GM12878 (cell line): ENCODE results near the gene REEP5. TPM values are rescaled to one million over a fixed set of nuclear protein-coding genes. Genes with fewer than 3 reads are reported as not detected.

Source experiments
- ATF2 ChIP-seq: IDR thresholded peaks from 2 replicates; pipeline ENCODE4 v1.6.1; 2012; ENCODE audit warnings: low read length, inconsistent platforms
- BMI1 ChIP-seq: fragments of 450-650 bp; IDR thresholded peaks from 2 replicates; pipeline ENCODE4 v1.6.1; 2016; ENCODE audit warnings: mild to moderate bottlenecking, moderate library complexity, borderline replicate concordance
- CREM ChIP-seq: IDR thresholded peaks from 2 replicates; pipeline ENCODE4 v1.6.1; 2014; ENCODE audit warnings: antibody characterized with exemption, low read depth
- DPF2 ChIP-seq: fragments of 450-650 bp; IDR thresholded peaks from 2 replicates; pipeline ENCODE4 v1.6.1; 2017; ENCODE audit warnings: mild to moderate bottlenecking
- FOS ChIP-seq: IDR thresholded peaks from 3 replicates; pipeline ENCODE4 v1.6.1; 2011; ENCODE audit warnings: borderline replicate concordance; ENCODE audit not compliant: insufficient read length; ENCODE audit errors: extremely low read depth
- HSF1 ChIP-seq: fragments of 150-350 bp; IDR thresholded peaks from 2 replicates; pipeline ENCODE4 v1.6.1; 2014; ENCODE audit warnings: mild to moderate bottlenecking, low read depth, low read length
- IKZF1 ChIP-seq: fragments of 450-650 bp; conservative IDR thresholded peaks from 2 replicates; pipeline ENCODE4 v1.6.1; 2017; ENCODE audit warnings: antibody characterized with exemption, mild to moderate bottlenecking
- KAT2A ChIP-seq: conservative IDR thresholded peaks from 2 replicates; pipeline ENCODE4 v1.6.1; 2011; ENCODE audit warnings: low read depth, low read length; ENCODE audit not compliant: control insufficient read depth
- MLLT1 ChIP-seq: fragments of 450-650 bp; IDR thresholded peaks from 2 replicates; pipeline ENCODE4 v1.6.1; 2016; ENCODE audit warnings: mild to moderate bottlenecking
- MTA2 ChIP-seq: fragments of 450-650 bp; IDR thresholded peaks from 2 replicates; pipeline ENCODE4 v1.6.1; 2016; ENCODE audit warnings: low read depth, mild to moderate bottlenecking, moderate library complexity
- NFYA ChIP-seq: IDR thresholded peaks from 2 replicates; pipeline ENCODE4 v1.6.1; 2011; ENCODE audit warnings: low read depth, mild to moderate bottlenecking, low read length, improper control_type of control experiment, borderline replicate concordance
- PAX5 ChIP-seq: IDR thresholded peaks from 2 replicates; pipeline ENCODE4 v1.6.1; 2011; ENCODE audit warnings: low read depth, low read length, borderline replicate concordance
- PML ChIP-seq: IDR thresholded peaks from 2 replicates; pipeline ENCODE4 v1.6.1; 2012; ENCODE audit warnings: low read length, inconsistent platforms
- POLR2AphosphoS5 ChIP-seq: IDR thresholded peaks from 2 replicates; pipeline ENCODE4 v1.6.1; 2011; ENCODE audit warnings: mild to moderate bottlenecking, low read length, inconsistent platforms
- POU2F2 ChIP-seq: IDR thresholded peaks from 3 replicates; pipeline ENCODE4 v1.6.1; 2011; ENCODE audit warnings: low read depth, mild to moderate bottlenecking, low read length, borderline replicate concordance
- RFX5 ChIP-seq: IDR thresholded peaks from 2 replicates; pipeline ENCODE4 v1.6.1; 2011; ENCODE audit warnings: low read depth, low read length, improper control_type of control experiment
- SMAD1 ChIP-seq: fragments of 450-650 bp; IDR thresholded peaks from 2 replicates; pipeline ENCODE4 v1.6.1; 2018; ENCODE audit warnings: mild to moderate bottlenecking, low read depth; ENCODE audit not compliant: partially characterized antibody
- SMAD5 ChIP-seq: IDR thresholded peaks from 2 replicates; pipeline ENCODE4 v1.6.1; 2016; ENCODE audit warnings: antibody characterized with exemption, low read depth
- SREBF2 ChIP-seq: IDR thresholded peaks from 2 replicates; pipeline ENCODE4 v1.6.1; 2012; ENCODE audit warnings: mild to moderate bottlenecking, low read length
- YBX1 ChIP-seq: fragments of 450-650 bp; IDR thresholded peaks from 2 replicates; pipeline ENCODE4 v1.6.1; 2016; ENCODE audit warnings: antibody characterized with exemption
- ZNF207 ChIP-seq: fragments of 450-650 bp; IDR thresholded peaks from 2 replicates; pipeline ENCODE4 v1.6.1; 2014; ENCODE audit warnings: antibody characterized with exemption, mild to moderate bottlenecking, borderline replicate concordance
- ZNF687 ChIP-seq: fragments of 450-650 bp; IDR thresholded peaks from 2 replicates; pipeline ENCODE4 v1.6.1; 2017; ENCODE audit warnings: mild to moderate bottlenecking, moderate library complexity
- polyA plus RNA-seq, 11 experiments: library from polyadenylated mRNA; depleted of rRNA in 4 of 11; unstranded in 6 of 11; stranded (reverse) in 5 of 11; fragments of >200 nt; fragmentation: Nextera tagmentation in 4 of 11; fragmentation: Illumina TruSeq in 1 of 11; extraction: Ambion mirVana in 4 of 11; extraction: Trizol in 1 of 11; gene quantifications; 1 replicate in 1 of 11; 2 replicates in 10 of 11; pipeline versions ENCODE4 v1.2.1 to v1.2.3, GENCODE V29; 2011 to 2016; ENCODE audit warnings: inconsistent platforms in 2 of 11, missing spikeins in 2 of 11, low read depth in 1 of 11
- total RNA-seq, 4 experiments: library from RNA; depleted of rRNA in 3 of 4; stranded (reverse); fragments of >200 nt in 3 of 4; fragmentation: Illumina TruSeq in 1 of 4; extraction: Trizol in 1 of 4; gene quantifications; 2 replicates each; pipeline versions ENCODE4 v1.2.1 to v1.2.3, GENCODE V29; 2013 to 2021

Gene REEP5
- total and polyA plus RNA-seq, 10 of the 15 experiments (the other 5 are each of a cell fraction or from before 2014, with no cell fraction given) = 30.5 to 211 (median 113) TPM

GRCh38 chr5:112860929-112861637, 60.9 kb downstream of the REEP5 start, which contains the start of gene SRP19 (continued):
- TF ChIP-seq MLLT1 (peak; percentile 77; the same call in 1 of the 2 replicates), KAT2A (no peak), BMI1 (no peak), POU2F2 (no peak), HSF1 (no peak), SMAD5 (peak; percentile 41), PAX5 (no peak), ZNF687 (peak; percentile 83), FOS (no peak), ATF2 (peak; percentile 68; the same call in 1 of the 2 replicates), CREM (peak; percentile 92), ZNF207 (peak; percentile 60; the same call in 1 of the 2 replicates), NFYA (peak; percentile 24; the same call in 1 of the 2 replicates), YBX1 (no peak), RFX5 (no peak), IKZF1 (peak; percentile 79), PML (peak; percentile 73; the same call in 1 of the 2 replicates), DPF2 (peak; percentile 87), SREBF2 (0 out of 2 replicates have a peak, but pooled peaks have one; percentile 21), SMAD1 (peak; percentile 52), POLR2AphosphoS5 (peak; percentile 84), MTA2 (no peak)
